H1 (cell line): ENCODE results near the gene FAM72A. TPM values are rescaled to one million over a fixed set of nuclear protein-coding genes. Genes with fewer than 3 reads are reported as not detected.

Experiments
- BACH1 ChIP-seq: IDR thresholded peaks from 2 replicates; pipeline ENCODE4 v1.6.1; 2012; ENCODE audit warnings: low read length, improper control_type of control experiment
- CHD2 ChIP-seq: IDR thresholded peaks from 2 replicates; pipeline ENCODE4 v1.6.1; 2012; ENCODE audit warnings: low read length, improper control_type of control experiment
- EGR1 ChIP-seq: IDR thresholded peaks from 2 replicates; pipeline ENCODE4 v1.6.1; 2011; ENCODE audit warnings: low read depth, low read length, borderline replicate concordance
- KDM5A ChIP-seq: fragments of 200-600 bp; IDR thresholded peaks from 2 replicates; pipeline ENCODE4 v1.7.1; 2012; ENCODE audit warnings: mild to moderate bottlenecking, low read length, inconsistent platforms, mixed read lengths
- POLR2AphosphoS5 ChIP-seq: IDR thresholded peaks from 2 replicates; pipeline ENCODE4 v1.6.1; 2011; ENCODE audit warnings: low read depth, low read length
- RNF2 ChIP-seq: fragments of 200-900, 300-1000 bp; sonication (generic); IDR thresholded peaks from 2 replicates; pipeline ENCODE4 v1.7.1; 2016; ENCODE audit warnings: borderline replicate concordance, low read depth, mild to moderate bottlenecking, antibody characterized with exemption, low read length; ENCODE audit not compliant: poor library complexity, severe bottlenecking; ENCODE audit errors: missing control alignments
- SIRT6 ChIP-seq: IDR thresholded peaks from one replicate; pipeline ENCODE4 v1.7.1; 2012; ENCODE audit warnings: low read length, inconsistent platforms
- TAF7 ChIP-seq: optimal IDR thresholded peaks from 2 replicates; pipeline ENCODE3; 2011; ENCODE audit warnings: low read depth, mild to moderate bottlenecking, inconsistent platforms, low read length, moderate library complexity, borderline replicate concordance
- polyA plus RNA-seq, 7 experiments: library from polyadenylated mRNA; depleted of rRNA in 3 of 7; stranded (reverse) in 5 of 7; unstranded in 2 of 7; fragments of >200 nt in 5 of 7; fragments of 200-250 nt in 2 of 7; gene quantifications; 1 replicate in 5 of 7; 2 replicates in 1 of 7; 4 replicates in 1 of 7; pipeline versions ENCODE4 v1.2.1 to v1.2.3, GENCODE V29; 2011 to 2013; ENCODE audit warnings: missing spikeins in 2 of 7, mixed read lengths in 2 of 7
- total RNA-seq: library from RNA; stranded (reverse); fragmentation: NEBNext Ultra II Directional; extraction: Animal tissue kit (Norgen Biotek cat#: 25700); gene quantifications from 2 replicates; pipeline ENCODE4 v1.2.1, GENCODE V29; 2021
- TF ChIP-seq, protein P1 (sequence below): fragments of 300-600 bp; sonication (generic); IDR thresholded peaks from 2 replicates; pipeline ENCODE4 v1.7.1; 2012; ENCODE audit warnings: low read length, moderate library complexity, mild to moderate bottlenecking, inconsistent platforms; ENCODE audit not compliant: insufficient replicate concordance
- TF ChIP-seq, protein P2 (sequence below): IDR thresholded peaks from 2 replicates; pipeline ENCODE4 v1.6.1; 2012; ENCODE audit warnings: inconsistent platforms
- TF ChIP-seq, protein P3 (sequence below): IDR thresholded peaks from 2 replicates; pipeline ENCODE4 v1.6.1; 2012; ENCODE audit warnings: inconsistent platforms

Gene FAM72A
- total and polyA plus RNA-seq, 2 of the 8 experiments (the other 6 are each of a cell fraction or from before 2014, with no cell fraction given), result 10.7 to 23.0 TPM

DNA sequence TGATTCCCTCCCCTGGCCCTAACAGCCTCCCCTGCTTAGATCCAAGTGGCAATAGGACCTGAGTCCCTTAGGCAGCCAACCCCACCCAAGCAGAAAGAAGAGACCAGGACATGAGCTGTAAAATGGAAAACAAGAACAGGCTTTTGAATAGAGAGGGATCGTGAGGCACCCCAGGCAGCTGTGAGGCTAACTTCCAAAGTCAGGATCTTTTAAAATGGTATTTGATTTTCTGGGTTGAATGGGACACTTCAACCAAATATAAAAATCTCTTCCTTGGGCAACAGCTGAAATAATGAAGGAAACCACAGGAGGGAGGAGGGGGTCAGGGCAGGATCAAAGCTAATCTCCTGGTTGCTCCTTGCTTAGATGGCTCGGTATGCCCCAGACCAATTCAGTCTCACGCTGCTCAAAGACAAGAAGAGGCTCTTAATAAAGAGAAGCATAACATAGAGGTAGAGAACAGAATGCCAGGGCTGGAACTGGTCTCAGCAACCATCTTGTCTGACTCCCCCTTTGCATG is 56.8 kb downstream of the FAM72A start (continued):
- TF ChIP-seq, protein P1, sequence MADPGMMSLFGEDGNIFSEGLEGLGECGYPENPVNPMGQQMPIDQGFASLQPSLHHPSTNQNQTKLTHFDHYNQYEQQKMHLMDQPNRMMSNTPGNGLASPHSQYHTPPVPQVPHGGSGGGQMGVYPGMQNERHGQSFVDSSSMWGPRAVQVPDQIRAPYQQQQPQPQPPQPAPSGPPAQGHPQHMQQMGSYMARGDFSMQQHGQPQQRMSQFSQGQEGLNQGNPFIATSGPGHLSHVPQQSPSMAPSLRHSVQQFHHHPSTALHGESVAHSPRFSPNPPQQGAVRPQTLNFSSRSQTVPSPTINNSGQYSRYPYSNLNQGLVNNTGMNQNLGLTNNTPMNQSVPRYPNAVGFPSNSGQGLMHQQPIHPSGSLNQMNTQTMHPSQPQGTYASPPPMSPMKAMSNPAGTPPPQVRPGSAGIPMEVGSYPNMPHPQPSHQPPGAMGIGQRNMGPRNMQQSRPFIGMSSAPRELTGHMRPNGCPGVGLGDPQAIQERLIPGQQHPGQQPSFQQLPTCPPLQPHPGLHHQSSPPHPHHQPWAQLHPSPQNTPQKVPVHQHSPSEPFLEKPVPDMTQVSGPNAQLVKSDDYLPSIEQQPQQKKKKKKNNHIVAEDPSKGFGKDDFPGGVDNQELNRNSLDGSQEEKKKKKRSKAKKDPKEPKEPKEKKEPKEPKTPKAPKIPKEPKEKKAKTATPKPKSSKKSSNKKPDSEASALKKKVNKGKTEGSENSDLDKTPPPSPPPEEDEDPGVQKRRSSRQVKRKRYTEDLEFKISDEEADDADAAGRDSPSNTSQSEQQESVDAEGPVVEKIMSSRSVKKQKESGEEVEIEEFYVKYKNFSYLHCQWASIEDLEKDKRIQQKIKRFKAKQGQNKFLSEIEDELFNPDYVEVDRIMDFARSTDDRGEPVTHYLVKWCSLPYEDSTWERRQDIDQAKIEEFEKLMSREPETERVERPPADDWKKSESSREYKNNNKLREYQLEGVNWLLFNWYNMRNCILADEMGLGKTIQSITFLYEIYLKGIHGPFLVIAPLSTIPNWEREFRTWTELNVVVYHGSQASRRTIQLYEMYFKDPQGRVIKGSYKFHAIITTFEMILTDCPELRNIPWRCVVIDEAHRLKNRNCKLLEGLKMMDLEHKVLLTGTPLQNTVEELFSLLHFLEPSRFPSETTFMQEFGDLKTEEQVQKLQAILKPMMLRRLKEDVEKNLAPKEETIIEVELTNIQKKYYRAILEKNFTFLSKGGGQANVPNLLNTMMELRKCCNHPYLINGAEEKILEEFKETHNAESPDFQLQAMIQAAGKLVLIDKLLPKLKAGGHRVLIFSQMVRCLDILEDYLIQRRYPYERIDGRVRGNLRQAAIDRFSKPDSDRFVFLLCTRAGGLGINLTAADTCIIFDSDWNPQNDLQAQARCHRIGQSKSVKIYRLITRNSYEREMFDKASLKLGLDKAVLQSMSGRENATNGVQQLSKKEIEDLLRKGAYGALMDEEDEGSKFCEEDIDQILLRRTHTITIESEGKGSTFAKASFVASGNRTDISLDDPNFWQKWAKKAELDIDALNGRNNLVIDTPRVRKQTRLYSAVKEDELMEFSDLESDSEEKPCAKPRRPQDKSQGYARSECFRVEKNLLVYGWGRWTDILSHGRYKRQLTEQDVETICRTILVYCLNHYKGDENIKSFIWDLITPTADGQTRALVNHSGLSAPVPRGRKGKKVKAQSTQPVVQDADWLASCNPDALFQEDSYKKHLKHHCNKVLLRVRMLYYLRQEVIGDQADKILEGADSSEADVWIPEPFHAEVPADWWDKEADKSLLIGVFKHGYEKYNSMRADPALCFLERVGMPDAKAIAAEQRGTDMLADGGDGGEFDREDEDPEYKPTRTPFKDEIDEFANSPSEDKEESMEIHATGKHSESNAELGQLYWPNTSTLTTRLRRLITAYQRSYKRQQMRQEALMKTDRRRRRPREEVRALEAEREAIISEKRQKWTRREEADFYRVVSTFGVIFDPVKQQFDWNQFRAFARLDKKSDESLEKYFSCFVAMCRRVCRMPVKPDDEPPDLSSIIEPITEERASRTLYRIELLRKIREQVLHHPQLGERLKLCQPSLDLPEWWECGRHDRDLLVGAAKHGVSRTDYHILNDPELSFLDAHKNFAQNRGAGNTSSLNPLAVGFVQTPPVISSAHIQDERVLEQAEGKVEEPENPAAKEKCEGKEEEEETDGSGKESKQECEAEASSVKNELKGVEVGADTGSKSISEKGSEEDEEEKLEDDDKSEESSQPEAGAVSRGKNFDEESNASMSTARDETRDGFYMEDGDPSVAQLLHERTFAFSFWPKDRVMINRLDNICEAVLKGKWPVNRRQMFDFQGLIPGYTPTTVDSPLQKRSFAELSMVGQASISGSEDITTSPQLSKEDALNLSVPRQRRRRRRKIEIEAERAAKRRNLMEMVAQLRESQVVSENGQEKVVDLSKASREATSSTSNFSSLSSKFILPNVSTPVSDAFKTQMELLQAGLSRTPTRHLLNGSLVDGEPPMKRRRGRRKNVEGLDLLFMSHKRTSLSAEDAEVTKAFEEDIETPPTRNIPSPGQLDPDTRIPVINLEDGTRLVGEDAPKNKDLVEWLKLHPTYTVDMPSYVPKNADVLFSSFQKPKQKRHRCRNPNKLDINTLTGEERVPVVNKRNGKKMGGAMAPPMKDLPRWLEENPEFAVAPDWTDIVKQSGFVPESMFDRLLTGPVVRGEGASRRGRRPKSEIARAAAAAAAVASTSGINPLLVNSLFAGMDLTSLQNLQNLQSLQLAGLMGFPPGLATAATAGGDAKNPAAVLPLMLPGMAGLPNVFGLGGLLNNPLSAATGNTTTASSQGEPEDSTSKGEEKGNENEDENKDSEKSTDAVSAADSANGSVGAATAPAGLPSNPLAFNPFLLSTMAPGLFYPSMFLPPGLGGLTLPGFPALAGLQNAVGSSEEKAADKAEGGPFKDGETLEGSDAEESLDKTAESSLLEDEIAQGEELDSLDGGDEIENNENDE, result no peak
- TF ChIP-seq SIRT6 (no peak), POLR2AphosphoS5 (no peak), KDM5A (no peak), BACH1 (no peak), TAF7 (no peak), EGR1 (no peak), CHD2 (no peak), RNF2 (no peak)
- TF ChIP-seq, protein P2, sequence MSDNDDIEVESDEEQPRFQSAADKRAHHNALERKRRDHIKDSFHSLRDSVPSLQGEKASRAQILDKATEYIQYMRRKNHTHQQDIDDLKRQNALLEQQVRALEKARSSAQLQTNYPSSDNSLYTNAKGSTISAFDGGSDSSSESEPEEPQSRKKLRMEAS, result no peak
- TF ChIP-seq, protein P3, sequence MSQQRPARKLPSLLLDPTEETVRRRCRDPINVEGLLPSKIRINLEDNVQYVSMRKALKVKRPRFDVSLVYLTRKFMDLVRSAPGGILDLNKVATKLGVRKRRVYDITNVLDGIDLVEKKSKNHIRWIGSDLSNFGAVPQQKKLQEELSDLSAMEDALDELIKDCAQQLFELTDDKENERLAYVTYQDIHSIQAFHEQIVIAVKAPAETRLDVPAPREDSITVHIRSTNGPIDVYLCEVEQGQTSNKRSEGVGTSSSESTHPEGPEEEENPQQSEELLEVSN, result no peak
